Skeletal muscle cell (primary cell): Measurements from ENCODE around the gene PSORS1C1.

Experiments
- DNase-seq: peaks from one replicate; pipeline ENCODE4 v3.0.0-alpha.2; 2010; ENCODE audit warnings: low read depth
- H3K4me3 ChIP-seq: 2 replicates; pipeline ENCODE4 v1.5.1; 2011; ENCODE audit warnings: low read depth, mild to moderate bottlenecking, control low read depth, low read length, moderate library complexity

PSORS1C1 gene

DNA sequence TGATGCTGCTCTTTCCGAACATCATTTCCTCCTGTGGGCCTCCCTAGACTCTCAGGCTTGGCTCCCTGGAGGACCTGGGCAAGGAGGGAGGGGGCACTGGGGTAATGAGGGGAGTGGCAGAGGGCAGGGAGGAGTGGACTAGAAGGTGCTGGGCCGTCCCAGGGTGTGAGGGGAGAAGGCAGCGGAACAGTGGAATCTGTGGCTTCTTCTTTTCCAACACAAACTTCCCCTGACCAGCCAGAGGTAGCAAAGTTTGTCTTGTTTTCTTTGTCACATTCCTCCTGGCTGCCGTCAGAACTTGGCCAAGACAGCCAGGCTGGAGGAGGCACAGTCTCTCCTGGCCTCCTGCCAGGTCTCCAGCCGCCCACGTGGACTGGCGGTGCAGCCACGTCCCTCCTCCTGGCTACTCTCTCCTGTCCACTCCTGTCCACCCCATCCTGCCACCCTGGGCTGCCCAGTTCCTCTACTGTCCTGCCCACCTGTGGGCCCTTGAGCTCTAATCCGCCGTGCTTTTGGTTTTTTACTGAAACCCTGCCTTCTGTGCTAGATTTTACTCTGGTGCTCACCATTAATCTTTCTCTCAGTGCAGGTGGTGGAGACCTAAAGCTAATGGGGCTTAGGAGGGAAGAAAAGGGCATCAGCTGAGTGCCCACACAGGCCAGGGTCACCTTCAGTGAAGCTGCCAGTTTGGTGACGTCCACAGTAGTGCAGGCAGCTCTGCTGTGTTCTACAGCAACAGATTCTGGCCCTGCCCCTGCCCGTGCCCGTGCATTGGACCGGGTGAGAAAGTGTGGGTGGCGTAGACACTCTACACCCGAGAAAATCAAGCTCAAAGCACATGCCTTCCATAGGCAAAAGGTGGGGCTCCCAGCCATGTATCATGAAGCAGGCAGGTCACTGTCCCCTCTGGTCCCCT, 8.4 kb downstream of the PSORS1C1 start:
- no peak overlapping the region for H3K4me3 ChIP-seq
- DNase-seq: peak; percentile 85

- DNase-seq: peak; percentile 16
- H3K4me3 ChIP-seq: no peak overlapping the region
Observed at GRCh38 chr6:31125162-31125561, 10.6 kb downstream of the PSORS1C1 start.

- H3K4me3 ChIP-seq: no peak overlapping the region
- peak; percentile 25 for DNase-seq
Observed at GRCh38 chr6:31125586-31126363, 11.2 kb downstream of the PSORS1C1 start.

- DNase-seq: no peak
- H3K4me3 ChIP-seq: no peak overlapping the region
Observed at GRCh38 chr6:31126396-31127175, 12.0 kb downstream of the PSORS1C1 start.

GRCh38 chr6:31128093-31128676, 13.6 kb downstream of the PSORS1C1 start:
- H3K4me3 ChIP-seq: no peak overlapping the region
- no peak for DNase-seq

- H3K4me3 ChIP-seq: no peak overlapping the region
- no peak for DNase-seq
Observed at GRCh38 chr6:31129130-31129529, 14.5 kb downstream of the PSORS1C1 start.

GRCh38 chr6:31130751-31131150, 16.2 kb downstream of the PSORS1C1 start:
- no peak for DNase-seq
- no peak overlapping the region for H3K4me3 ChIP-seq

GRCh38 chr6:31131595-31131994, 17.0 kb downstream of the PSORS1C1 start:
- DNase-seq: no peak
- no peak overlapping the region for H3K4me3 ChIP-seq

GRCh38 chr6:31132806-31133205, 18.2 kb downstream of the PSORS1C1 start:
- H3K4me3 ChIP-seq: no peak overlapping the region
- DNase-seq: no peak

GRCh38 chr6:31135710-31136109, 21.1 kb downstream of the PSORS1C1 start:
- DNase-seq: no peak
- no peak overlapping the region for H3K4me3 ChIP-seq

DNA sequence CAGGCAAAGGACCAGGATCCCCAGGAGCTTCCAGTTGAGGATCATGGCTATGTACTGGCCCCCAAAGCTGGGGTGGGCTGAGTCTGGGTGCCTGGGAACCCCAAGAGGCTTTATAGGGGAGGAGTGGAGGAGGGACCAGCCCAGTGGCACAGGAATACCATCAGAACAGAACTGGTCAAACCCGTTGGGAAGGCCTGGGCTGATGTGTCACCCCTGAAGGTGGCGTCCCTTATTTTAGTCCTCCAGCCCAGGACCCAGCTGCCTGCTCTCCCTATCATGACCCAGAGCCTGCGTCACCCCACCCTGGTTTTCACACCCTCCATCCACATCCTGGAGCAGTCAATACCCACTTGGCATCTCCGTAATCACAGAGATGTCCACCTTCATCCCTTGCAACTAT, 24.4 kb downstream of the PSORS1C1 start, which contains the start of gene PSORS1C2:
TSS of gene PSORS1C2 (minus strand) at position 85 of the 400 bp plus-strand sequence. CDS start at position 45, 40 bp downstream.
- H3K4me3 ChIP-seq: no peak within 1 kb of the TSS

GRCh38 chr6:31139599-31139998, 25.0 kb downstream of the PSORS1C1 start:
- no peak for DNase-seq
- H3K4me3 ChIP-seq: no peak overlapping the region

More for the DNA sequence above, 24.4 kb downstream of the PSORS1C1 start, which contains the start of gene PSORS1C2:
- DNase-seq: no peak

- no peak overlapping the region for H3K4me3 ChIP-seq
- DNase-seq: no peak
Observed at GRCh38 chr6:31140643-31141042, 26.0 kb downstream of the PSORS1C1 start.

- H3K4me3 ChIP-seq: no peak overlapping the region
- no peak for DNase-seq
Observed at GRCh38 chr6:31142361-31142761, 27.8 kb downstream of the PSORS1C1 start.

GRCh38 chr6:31143148-31143547, 28.5 kb downstream of the PSORS1C1 start:
- H3K4me3 ChIP-seq: no peak overlapping the region
- DNase-seq: peak; percentile 79

GRCh38 chr6:31144296-31144969, 29.8 kb downstream of the PSORS1C1 start:
- no peak overlapping the region for H3K4me3 ChIP-seq
- no peak for DNase-seq

- H3K4me3 ChIP-seq: no peak overlapping the region
- DNase-seq: no peak
Observed at GRCh38 chr6:31144970-31145340, 30.4 kb downstream of the PSORS1C1 start.

DNA sequence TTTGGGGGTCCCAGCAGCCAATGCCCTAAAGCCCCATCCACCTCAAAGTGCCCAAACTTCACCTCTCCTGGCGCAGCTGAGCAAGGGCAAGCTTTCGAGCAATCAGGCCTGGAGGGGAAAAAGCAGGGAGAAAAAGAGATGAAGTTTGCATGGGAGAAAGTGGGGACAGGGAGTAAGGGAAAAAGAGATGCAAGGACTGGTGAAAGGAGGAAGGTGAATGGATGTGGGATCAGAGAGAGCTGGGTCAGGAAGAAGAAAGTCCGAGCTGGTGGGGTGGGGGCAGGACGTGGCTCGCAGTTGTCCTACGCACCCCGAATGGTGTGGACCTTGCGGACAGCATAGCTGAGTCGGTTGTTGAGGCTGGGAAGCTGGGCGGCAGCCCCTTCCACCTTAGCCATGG, 30.8 kb downstream of the PSORS1C1 start:
- no peak for DNase-seq
- H3K4me3 ChIP-seq: no peak overlapping the region
